Measurements from ENCODE around the gene KCNQ1.

DNA sequence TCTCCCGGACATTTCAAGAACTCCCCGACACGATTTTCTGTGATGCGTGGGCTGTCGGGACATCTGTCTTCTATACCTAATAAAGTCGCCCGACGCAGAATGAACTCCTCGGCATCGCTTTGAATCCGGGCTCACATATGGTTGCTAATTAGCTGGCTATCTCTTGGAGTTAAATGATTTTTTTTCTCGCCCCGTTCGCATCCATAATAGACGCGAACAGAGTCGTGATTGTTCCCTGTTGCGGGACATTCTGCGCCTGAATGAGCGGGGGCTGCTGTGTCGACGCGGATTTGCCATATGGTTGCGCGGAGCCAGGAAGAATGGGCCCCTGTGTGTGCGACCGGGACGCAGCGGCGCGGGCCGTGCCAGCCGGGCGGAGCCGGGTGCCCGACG, 424.3 kb downstream of the KCNQ1 start:
- TF ChIP-seq, protein P1, sequence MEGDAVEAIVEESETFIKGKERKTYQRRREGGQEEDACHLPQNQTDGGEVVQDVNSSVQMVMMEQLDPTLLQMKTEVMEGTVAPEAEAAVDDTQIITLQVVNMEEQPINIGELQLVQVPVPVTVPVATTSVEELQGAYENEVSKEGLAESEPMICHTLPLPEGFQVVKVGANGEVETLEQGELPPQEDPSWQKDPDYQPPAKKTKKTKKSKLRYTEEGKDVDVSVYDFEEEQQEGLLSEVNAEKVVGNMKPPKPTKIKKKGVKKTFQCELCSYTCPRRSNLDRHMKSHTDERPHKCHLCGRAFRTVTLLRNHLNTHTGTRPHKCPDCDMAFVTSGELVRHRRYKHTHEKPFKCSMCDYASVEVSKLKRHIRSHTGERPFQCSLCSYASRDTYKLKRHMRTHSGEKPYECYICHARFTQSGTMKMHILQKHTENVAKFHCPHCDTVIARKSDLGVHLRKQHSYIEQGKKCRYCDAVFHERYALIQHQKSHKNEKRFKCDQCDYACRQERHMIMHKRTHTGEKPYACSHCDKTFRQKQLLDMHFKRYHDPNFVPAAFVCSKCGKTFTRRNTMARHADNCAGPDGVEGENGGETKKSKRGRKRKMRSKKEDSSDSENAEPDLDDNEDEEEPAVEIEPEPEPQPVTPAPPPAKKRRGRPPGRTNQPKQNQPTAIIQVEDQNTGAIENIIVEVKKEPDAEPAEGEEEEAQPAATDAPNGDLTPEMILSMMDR (IDR thresholded peaks at IDR 0.05), result no peak
- TF ChIP-seq POLR2A (IDR thresholded peaks at IDR 0.05), result no peak

All from adrenal gland (tissue), 5 donors.